Suprapubic skin (tissue), 4 donors: ENCODE results near the gene DCUN1D1.
A peak's percentile ranks its signal among the peaks of the same experiment; 100 is the strongest.

Source experiments
- EP300 ChIP-seq: sonication (generic); formaldehyde crosslinking; IDR thresholded peaks from one replicate; pipeline ENCODE4 v1.6.1; 2017; ENCODE audit warnings: antibody characterized with exemption
- POLR2A ChIP-seq, 2 donors: fragments of 450-650 bp; IDR thresholded peaks; one replicate each; pipeline ENCODE4 v1.6.1; 2017; ENCODE audit warnings: antibody characterized with exemption in 2 of 2, mild to moderate bottlenecking in 2 of 2, moderate library complexity in 2 of 2
- POLR2AphosphoS5 ChIP-seq, 3 donors: sonication (generic); formaldehyde crosslinking; IDR thresholded peaks; one replicate each; pipeline ENCODE4 v1.6.1; 2017; ENCODE audit warnings: antibody characterized with exemption in 3 of 3
- TF ChIP-seq, protein P1 (sequence below), 2 donors: fragments of 200-600 bp in 1 of 2; fragments of 450-650 bp in 1 of 2; sonication (generic) in 1 of 2; IDR thresholded peaks; one replicate each; pipeline ENCODE4 v1.5.1; 2016 to 2019; ENCODE audit warnings: antibody characterized with exemption in 2 of 2, mild to moderate bottlenecking in 1 of 2, moderate library complexity in 1 of 2

DNA sequence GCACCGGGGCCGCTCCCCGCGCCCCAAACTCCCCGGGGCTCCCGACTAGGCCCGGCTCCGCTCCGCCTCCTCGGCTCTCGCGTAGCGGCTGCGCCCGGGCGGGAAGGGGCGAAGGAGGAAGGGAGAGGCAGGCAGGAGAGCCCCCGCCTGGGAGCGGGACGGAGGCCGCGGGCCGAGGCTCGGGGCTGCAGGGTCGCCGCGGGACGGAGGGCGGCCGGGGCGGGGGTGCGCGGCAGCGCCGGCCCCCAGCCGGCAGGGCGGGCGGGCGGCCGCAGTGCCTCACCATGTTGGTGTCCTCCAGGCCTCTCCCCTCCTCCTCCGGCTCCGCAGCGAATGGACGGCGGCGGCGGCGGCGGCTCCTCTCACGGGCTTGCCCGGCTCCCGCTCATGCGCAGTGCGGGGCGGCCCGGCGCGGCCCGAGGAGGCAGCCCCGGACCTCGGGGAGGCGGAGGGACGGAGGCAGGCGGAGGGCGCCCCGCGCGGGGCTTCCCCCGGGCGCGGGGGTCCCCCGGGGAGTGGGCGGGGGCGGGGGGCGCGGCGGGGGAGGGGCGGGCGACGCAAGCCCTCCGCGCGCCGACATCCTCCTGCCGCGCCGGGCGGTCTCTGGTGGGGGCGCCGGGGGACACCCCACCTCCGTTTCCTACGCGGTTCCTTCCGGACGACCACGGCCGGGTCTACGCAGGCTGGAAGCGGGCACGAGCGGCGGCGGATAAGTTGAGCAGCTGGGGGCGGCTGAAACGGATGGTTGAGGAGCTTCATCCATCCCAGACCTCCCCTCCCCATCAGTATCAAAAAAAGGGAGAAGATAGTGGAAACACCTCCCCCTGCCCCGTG lies at the start of gene DCUN1D1:
- TF ChIP-seq, protein P1, sequence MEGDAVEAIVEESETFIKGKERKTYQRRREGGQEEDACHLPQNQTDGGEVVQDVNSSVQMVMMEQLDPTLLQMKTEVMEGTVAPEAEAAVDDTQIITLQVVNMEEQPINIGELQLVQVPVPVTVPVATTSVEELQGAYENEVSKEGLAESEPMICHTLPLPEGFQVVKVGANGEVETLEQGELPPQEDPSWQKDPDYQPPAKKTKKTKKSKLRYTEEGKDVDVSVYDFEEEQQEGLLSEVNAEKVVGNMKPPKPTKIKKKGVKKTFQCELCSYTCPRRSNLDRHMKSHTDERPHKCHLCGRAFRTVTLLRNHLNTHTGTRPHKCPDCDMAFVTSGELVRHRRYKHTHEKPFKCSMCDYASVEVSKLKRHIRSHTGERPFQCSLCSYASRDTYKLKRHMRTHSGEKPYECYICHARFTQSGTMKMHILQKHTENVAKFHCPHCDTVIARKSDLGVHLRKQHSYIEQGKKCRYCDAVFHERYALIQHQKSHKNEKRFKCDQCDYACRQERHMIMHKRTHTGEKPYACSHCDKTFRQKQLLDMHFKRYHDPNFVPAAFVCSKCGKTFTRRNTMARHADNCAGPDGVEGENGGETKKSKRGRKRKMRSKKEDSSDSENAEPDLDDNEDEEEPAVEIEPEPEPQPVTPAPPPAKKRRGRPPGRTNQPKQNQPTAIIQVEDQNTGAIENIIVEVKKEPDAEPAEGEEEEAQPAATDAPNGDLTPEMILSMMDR (IDR thresholded peaks at IDR 0.05) = no peak
- TF ChIP-seq EP300 (no peak), POLR2A (IDR thresholded peaks at IDR 0.05) (peak in 1 of 2 donors; percentile 78), POLR2AphosphoS5 (IDR thresholded peaks at IDR 0.05) (no peak)
